A549 treated with Hydrocortisone at 1 μM for 4 hours (cell line): ENCODE measurements around the gene RASL10B. TPM values are rescaled to one million over a fixed set of nuclear protein-coding genes. Genes with fewer than 3 reads are reported as not detected.

Source experiments
- total RNA-seq: library from RNA; stranded (reverse); fragments of 200-300 nt; extraction: Qiagen RNA extraction; gene quantifications from 5 replicates; pipeline ENCODE4 v1.2.3, GENCODE V29; 2022

The RASL10B gene, protein sequence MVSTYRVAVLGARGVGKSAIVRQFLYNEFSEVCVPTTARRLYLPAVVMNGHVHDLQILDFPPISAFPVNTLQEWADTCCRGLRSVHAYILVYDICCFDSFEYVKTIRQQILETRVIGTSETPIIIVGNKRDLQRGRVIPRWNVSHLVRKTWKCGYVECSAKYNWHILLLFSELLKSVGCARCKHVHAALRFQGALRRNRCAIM
- total RNA-seq = 0.13 to 0.15 TPM (median 0.14 TPM) in 5 replicates

DNA sequence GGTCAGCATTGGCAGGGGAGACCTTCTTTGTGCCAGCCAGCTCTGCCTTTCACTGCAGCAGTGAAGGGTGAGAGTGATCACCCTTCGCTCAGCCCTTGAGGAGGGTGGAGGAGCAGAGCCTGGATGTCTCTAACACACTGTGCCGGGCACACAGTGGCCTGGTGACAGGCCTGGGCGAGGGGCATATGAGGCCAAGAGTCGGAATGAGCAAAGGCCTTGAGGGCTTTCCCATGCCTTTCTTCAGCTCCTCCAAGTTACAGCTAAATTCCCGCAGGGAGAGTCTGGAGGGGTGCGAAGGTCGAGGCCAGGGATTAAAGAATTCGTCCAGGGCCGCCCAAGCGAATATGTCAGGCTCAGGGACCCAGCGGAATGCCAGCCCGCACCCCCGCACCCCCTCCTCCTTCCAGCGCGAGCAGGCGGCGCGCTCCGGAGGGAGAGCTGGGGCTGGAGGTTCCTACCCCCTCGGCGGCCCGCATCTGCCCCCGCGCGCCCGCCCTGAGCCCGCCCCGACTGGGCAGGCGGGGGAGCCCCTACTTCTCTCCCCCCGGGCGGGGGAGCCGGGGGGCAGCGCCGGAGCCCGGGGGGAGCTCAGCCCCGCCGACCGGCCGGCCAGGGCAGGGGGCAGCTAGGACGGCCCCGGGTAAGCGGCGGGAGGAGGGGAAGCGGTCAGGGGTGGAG is at the start of gene RASL10B:
Gene RASL10B, plus strand, starts transcription at position 401 of the 678 bp plus-strand sequence. CDS start 3,546 bp downstream, outside the sequence.

DNA sequence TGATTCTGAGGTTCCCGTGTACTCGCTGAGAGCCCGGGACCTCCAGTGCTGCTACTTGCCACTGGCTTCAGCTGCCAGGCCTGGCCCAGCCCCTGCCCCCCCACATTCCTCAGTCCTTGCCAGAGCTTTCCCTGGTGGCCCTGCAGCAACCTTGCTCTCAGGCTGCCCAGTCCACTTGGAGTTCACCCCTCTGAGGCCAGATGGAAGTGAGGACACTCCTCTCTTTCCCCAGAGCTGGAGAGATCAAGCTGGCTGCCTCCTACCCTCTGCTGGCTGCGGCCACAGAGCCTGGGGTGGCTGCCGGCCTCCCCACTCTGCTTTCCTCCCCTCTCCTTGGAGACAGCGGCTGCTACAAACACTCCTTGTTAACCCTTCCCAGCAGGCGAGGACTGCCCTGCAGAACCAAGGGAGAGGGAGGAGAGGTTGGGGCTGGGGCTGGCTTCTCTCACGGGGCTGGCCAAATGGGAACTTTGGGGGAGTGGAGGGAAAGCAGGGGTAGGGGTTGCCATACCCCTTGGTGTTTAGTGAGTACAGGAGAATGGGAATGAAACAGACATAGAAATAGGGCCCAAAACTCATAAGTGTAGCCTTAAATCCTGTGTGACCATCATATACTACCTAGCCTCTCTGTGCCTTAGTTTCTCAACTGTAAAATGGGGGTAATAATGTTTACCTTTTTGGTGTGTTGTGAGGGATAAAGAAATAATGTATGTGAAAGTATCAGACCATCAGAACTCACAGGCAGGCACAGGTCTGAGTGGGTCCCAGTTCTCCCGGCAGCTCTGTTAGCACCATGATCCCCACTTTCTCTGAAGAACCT is 21.7 kb downstream of the RASL10B start, which contains the start of gene GAS2L2:
Gene GAS2L2, minus strand, starts transcription at position 295 of the 820 bp plus-strand sequence. CDS start 389 bp downstream, outside the sequence.

DNA sequence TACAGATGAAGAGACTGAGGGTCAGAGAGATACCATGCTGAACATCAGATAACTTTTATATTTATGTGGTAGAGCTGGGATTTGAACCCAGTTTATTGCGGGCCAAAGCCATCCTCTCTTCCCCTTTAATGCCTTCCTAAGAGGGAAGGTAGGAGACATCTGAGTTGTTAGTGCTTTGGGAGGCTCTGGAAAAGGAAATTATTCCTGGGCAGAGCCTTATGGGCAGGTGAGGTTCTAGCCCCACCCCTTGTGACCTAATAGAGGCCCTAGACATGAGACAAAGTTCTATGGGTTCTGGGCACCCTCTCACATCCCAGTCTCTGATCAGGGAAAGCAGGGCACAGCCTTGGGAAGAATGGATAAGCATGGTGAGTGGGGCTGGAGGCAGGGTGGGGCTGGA is 29.1 kb downstream of the RASL10B start, which contains the start of gene C17orf50:
Gene C17orf50, plus strand, starts transcription at position 301 of the 400 bp plus-strand sequence. Its CDS starts 55 bp downstream, at position 356.

Other genes starting within 250 kb of the RASL10B start
- gene SLFN12L, start 194.0 kb upstream of the RASL10B start, total RNA-seq = not detected in 5 replicates
- not detected in 5 replicates for gene SLFN14, start 170.8 kb upstream of the RASL10B start, total RNA-seq
- 8.2 to 9.8 TPM (median 9.0 TPM) in 5 replicates for gene PEX12, start 153.1 kb upstream of the RASL10B start, total RNA-seq
- 119 to 174 TPM (median 133 TPM) in 5 replicates for gene AP2B1, start 144.3 kb upstream of the RASL10B start, total RNA-seq
- gene GAS2L2, start 21.6 kb downstream of the RASL10B start, total RNA-seq = 0.05 to 0.16 TPM (median 0.07 TPM) in 5 replicates
- gene C17orf50, start 29.2 kb downstream of the RASL10B start, total RNA-seq = 0.23 to 0.44 TPM (median 0.41 TPM) in 4 of 5 replicates, not detected in the other
- gene MMP28, start 64.0 kb downstream of the RASL10B start, total RNA-seq = 5.2 to 8.2 TPM (median 6.7 TPM) in 5 replicates
- 198 to 262 TPM (median 206 TPM) in 5 replicates for gene TAF15, start 77.8 kb downstream of the RASL10B start, total RNA-seq
- not detected in 5 replicates for gene HEATR9, start 137.3 kb downstream of the RASL10B start, total RNA-seq
- 0.76 to 1.5 TPM (median 1.3 TPM) in 5 replicates for gene CCL5, start 148.7 kb downstream of the RASL10B start, total RNA-seq
- 2.4 to 3.0 TPM (median 2.8 TPM) in 5 replicates for gene RDM1, start 199.1 kb downstream of the RASL10B start, total RNA-seq
- gene LYZL6, start 212.1 kb downstream of the RASL10B start, total RNA-seq = not detected in 5 replicates
- not detected in 5 replicates for gene CCL16, start 249.9 kb downstream of the RASL10B start, total RNA-seq